ENCODE data around the gene CPA2. TPM values are rescaled to one million over a fixed set of nuclear protein-coding genes. Genes with fewer than 3 reads are reported as not detected.

The CPA2 gene
- polyA plus RNA-seq, 4 donors: 12.9 to 25.4 (median 15.1) TPM

DNA sequence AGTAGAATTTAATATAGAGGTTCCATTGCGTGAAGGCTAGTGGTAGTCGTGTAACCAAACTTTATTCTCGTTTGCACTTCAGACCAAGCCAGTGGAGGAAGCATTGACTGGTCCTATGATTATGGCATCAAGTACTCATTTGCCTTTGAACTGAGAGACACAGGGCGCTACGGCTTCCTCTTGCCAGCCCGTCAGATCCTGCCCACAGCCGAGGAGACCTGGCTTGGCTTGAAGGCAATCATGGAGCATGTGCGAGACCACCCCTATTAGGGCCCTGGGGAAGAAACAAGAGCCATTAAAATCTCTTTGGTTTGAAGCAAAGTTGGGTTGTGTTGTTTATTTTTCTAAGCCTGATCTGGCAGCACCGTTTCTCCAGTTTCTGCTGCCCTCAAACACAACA is 22.8 kb downstream of the CPA2 start:
- DNase-seq: no peak
- H3K4me1 ChIP-seq (ENCODE audit: control insufficient read depth in 3 of 3, insufficient read depth in 2 of 3, low read depth in 1 of 3, low read length in 2 of 3): no peaks in the 10 kb centered on the region
- peaks cover 0 to 3% of the 10 kb centered on the region in 2 donors for H3K9me3 ChIP-seq (ENCODE audit: control insufficient read depth in 2 of 2, insufficient read depth in 1 of 2, low read depth in 1 of 2, low read length in 1 of 2)
- peaks cover 0 to 2% (median 0%) of the 10 kb centered on the region in 3 donors for H3K36me3 ChIP-seq (ENCODE audit: control insufficient read depth in 3 of 3, insufficient read depth in 2 of 3, low read depth in 1 of 3, low read length in 3 of 3)
- H3K27me3 ChIP-seq (ENCODE audit: control insufficient read depth in 3 of 3, insufficient read depth in 3 of 3, low read length in 3 of 3): no peaks in the 10 kb centered on the region
- WGBS, 3 donors: 93 to 94% (median 93%) methylated on average over 9 of the region's 9 CpGs
- H3K27ac ChIP-seq (ENCODE audit: low read depth in 1 of 3, low read length in 2 of 3): no peak overlapping the region
- H3K4me3 ChIP-seq (ENCODE audit: low read depth in 1 of 3, low read length in 3 of 3): no peak overlapping the region
- FAIRE-seq: no peak

GRCh38 chr7:130290745-130291144 is 24.1 kb downstream of the CPA2 start:
- Histone ChIP-seq H3K9me3 (ENCODE audit: control insufficient read depth in 2 of 2, insufficient read depth in 1 of 2, low read depth in 1 of 2, low read length in 1 of 2) (peaks cover 0 to 3% of the 10 kb centered on the region in 2 donors), H3K4me1 (ENCODE audit: control insufficient read depth in 3 of 3, insufficient read depth in 2 of 3, low read depth in 1 of 3, low read length in 2 of 3) (no peaks in the 10 kb centered on the region), H3K4me3 (ENCODE audit: low read depth in 1 of 3, low read length in 3 of 3) (no peak overlapping the region), H3K27ac (ENCODE audit: low read depth in 1 of 3, low read length in 2 of 3) (no peak overlapping the region), H3K27me3 (ENCODE audit: control insufficient read depth in 3 of 3, insufficient read depth in 3 of 3, low read length in 3 of 3) (no peaks in the 10 kb centered on the region), H3K36me3 (ENCODE audit: control insufficient read depth in 3 of 3, insufficient read depth in 2 of 3, low read depth in 1 of 3, low read length in 3 of 3) (no peaks in the 10 kb centered on the region)
- no peak for FAIRE-seq
- 76 to 95% (median 88%) methylated on average over 6 of the region's 6 CpGs for WGBS, 3 donors
- no peak for DNase-seq

- Histone ChIP-seq H3K4me3 (ENCODE audit: low read depth in 1 of 3, low read length in 3 of 3) (no peak within 1 kb of the TSS), H3K9me3 (ENCODE audit: control insufficient read depth in 2 of 2, insufficient read depth in 1 of 2, low read depth in 1 of 2, low read length in 1 of 2) (peaks cover 0 to 3% of the 10 kb centered on the region in 2 donors), H3K27ac (ENCODE audit: low read depth in 1 of 3, low read length in 2 of 3) (no peak within 1 kb of the TSS), H3K36me3 (ENCODE audit: control insufficient read depth in 3 of 3, insufficient read depth in 2 of 3, low read depth in 1 of 3, low read length in 3 of 3) (no peaks in the 10 kb centered on the region), H3K4me1 (ENCODE audit: control insufficient read depth in 3 of 3, insufficient read depth in 2 of 3, low read depth in 1 of 3, low read length in 2 of 3) (no peaks in the 10 kb centered on the region), H3K27me3 (ENCODE audit: control insufficient read depth in 3 of 3, insufficient read depth in 3 of 3, low read length in 3 of 3) (no peaks in the 10 kb centered on the region)
- WGBS, 3 donors: 50 to 74% (median 55%) methylated on average over 1 of the region's 1 CpG
- DNase-seq: no peak
- no peak for FAIRE-seq
Observed at GRCh38 chr7:130292682-130293257, 26.1 kb downstream of the CPA2 start, which contains the start of gene CPA4. CPA4 (plus strand) TSS chr7:130293161; CDS start chr7:130293181, 20 bp downstream.

DNA sequence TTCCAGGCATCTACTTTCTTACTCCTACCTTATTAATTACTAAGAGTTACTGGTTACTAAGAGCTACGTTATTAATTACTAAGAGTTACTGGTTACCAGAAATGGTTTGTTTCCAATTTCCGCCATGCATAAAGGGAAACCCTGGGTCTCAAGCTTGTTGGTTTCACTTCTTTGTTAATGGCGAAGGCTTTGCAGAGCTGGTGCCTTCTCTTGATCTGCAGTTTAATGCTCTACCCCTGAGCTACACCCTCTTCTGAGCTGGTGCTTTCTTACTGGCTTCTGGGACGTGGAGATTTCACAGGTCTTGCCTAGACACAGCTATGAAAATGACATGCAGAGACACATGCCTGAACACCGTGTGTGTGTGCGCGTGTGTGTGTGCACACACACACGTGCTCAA is 26.9 kb downstream of the CPA2 start:
- H3K27ac ChIP-seq (ENCODE audit: low read depth in 1 of 3, low read length in 2 of 3): no peak overlapping the region
- H3K9me3 ChIP-seq (ENCODE audit: control insufficient read depth in 2 of 2, insufficient read depth in 1 of 2, low read depth in 1 of 2, low read length in 1 of 2): peaks cover 0 to 3% of the 10 kb centered on the region in 2 donors
- DNase-seq (no peak), FAIRE-seq (no peak)
- 80 to 87% (median 86%) methylated on average over 8 of the region's 8 CpGs for WGBS, 3 donors
- H3K27me3 ChIP-seq (ENCODE audit: control insufficient read depth in 3 of 3, insufficient read depth in 3 of 3, low read length in 3 of 3): no peaks in the 10 kb centered on the region
- no peaks in the 10 kb centered on the region for H3K36me3 ChIP-seq (ENCODE audit: control insufficient read depth in 3 of 3, insufficient read depth in 2 of 3, low read depth in 1 of 3, low read length in 3 of 3)
- no peak overlapping the region for H3K4me3 ChIP-seq (ENCODE audit: low read depth in 1 of 3, low read length in 3 of 3)
- no peaks in the 10 kb centered on the region for H3K4me1 ChIP-seq (ENCODE audit: control insufficient read depth in 3 of 3, insufficient read depth in 2 of 3, low read depth in 1 of 3, low read length in 2 of 3)

DNA sequence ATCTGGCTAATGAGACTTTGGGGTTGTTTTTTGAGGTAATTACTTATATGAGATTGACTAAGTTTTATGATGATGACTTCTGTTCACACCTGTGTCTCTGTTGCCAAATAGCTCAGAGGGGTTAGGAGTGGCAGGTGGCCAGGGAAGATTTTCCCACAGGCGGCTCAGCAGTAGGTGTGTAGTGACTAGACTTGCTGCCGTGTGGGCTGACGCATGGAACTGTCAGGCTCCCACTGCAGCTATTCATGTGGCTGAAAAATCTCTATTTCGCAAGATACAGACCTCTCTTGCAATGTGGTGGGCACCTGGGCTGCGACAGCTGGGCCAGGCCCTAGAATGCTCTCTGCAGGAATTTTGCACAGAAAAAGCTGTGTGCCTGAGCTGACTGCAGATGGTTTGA is 27.7 kb downstream of the CPA2 start:
- DNase-seq (no peak), FAIRE-seq (no peak)
- H3K9me3 ChIP-seq (ENCODE audit: control insufficient read depth in 2 of 2, insufficient read depth in 1 of 2, low read depth in 1 of 2, low read length in 1 of 2): peaks cover 0 to 3% of the 10 kb centered on the region in 2 donors
- no peak overlapping the region for H3K4me3 ChIP-seq (ENCODE audit: low read depth in 1 of 3, low read length in 3 of 3)
- 79 to 88% (median 81%) methylated on average over 5 of the region's 5 CpGs for WGBS, 3 donors
- no peaks in the 10 kb centered on the region for H3K4me1 ChIP-seq (ENCODE audit: control insufficient read depth in 3 of 3, insufficient read depth in 2 of 3, low read depth in 1 of 3, low read length in 2 of 3)
- no peak overlapping the region for H3K27ac ChIP-seq (ENCODE audit: low read depth in 1 of 3, low read length in 2 of 3)
- no peaks in the 10 kb centered on the region for H3K36me3 ChIP-seq (ENCODE audit: control insufficient read depth in 3 of 3, insufficient read depth in 2 of 3, low read depth in 1 of 3, low read length in 3 of 3)
- no peaks in the 10 kb centered on the region for H3K27me3 ChIP-seq (ENCODE audit: control insufficient read depth in 3 of 3, insufficient read depth in 3 of 3, low read length in 3 of 3)

DNA sequence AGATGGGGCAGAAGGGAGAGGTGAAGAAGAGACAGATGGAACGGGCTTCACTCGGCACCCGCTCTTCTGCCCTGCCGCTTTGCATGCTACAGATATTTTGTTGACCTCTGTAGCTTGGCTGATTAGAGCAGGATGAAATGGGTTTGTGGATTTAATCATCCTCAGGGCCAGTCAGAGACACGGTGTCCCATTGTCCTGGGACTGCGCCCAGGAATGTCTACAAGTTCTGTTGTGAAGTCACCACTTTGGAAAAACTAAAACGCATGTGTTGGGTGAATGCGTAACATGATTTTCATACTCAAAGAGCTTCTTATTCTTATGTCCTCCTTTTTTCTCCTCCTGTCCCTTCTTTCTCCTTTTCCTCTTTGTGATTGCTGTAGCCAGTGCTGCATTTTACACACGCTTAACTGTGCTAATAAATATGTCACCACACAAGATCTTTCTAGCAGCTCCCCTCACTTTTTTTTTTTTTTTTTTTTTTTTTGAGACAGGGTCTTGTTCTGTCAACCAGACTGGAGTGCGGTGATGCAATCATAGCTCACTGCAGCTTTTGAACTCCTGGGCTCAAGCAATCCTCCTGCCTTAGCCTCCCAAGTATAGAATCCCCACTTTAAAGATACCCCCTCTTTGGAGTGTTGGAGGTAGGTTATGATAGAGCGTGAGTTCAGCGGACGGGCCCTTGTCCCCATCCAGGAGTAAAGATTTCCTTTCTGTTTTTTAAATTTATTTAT is 29.7 kb downstream of the CPA2 start:
- Histone ChIP-seq H3K4me3 (ENCODE audit: low read depth in 1 of 3, low read length in 3 of 3) (no peak overlapping the region), H3K4me1 (ENCODE audit: control insufficient read depth in 3 of 3, insufficient read depth in 2 of 3, low read depth in 1 of 3, low read length in 2 of 3) (no peaks in the 10 kb centered on the region), H3K27me3 (ENCODE audit: control insufficient read depth in 3 of 3, insufficient read depth in 3 of 3, low read length in 3 of 3) (no peaks in the 10 kb centered on the region), H3K36me3 (ENCODE audit: control insufficient read depth in 3 of 3, insufficient read depth in 2 of 3, low read depth in 1 of 3, low read length in 3 of 3) (no peaks in the 10 kb centered on the region), H3K9me3 (ENCODE audit: control insufficient read depth in 2 of 2, insufficient read depth in 1 of 2, low read depth in 1 of 2, low read length in 1 of 2) (peaks cover 0 to 3% of the 10 kb centered on the region in 2 donors), H3K27ac (ENCODE audit: low read depth in 1 of 3, low read length in 2 of 3) (no peak overlapping the region)
- no peak for DNase-seq
- no peak for FAIRE-seq
- 93 to 97% (median 96%) methylated on average over 13 of the region's 13 CpGs for WGBS, 3 donors

GRCh38 chr7:130297628-130298543 is 31.2 kb downstream of the CPA2 start:
- DNase-seq (no peak), FAIRE-seq (no peak)
- H3K27me3 ChIP-seq (ENCODE audit: control insufficient read depth in 3 of 3, insufficient read depth in 3 of 3, low read length in 3 of 3): no peaks in the 10 kb centered on the region
- H3K9me3 ChIP-seq (ENCODE audit: control insufficient read depth in 2 of 2, insufficient read depth in 1 of 2, low read depth in 1 of 2, low read length in 1 of 2): peaks cover 0 to 3% of the 10 kb centered on the region in 2 donors
- H3K4me1 ChIP-seq (ENCODE audit: control insufficient read depth in 3 of 3, insufficient read depth in 2 of 3, low read depth in 1 of 3, low read length in 2 of 3): no peaks in the 10 kb centered on the region
- WGBS, 3 donors: 89 to 95% (median 90%) methylated on average over 20 of the region's 20 CpGs
- peak overlapping the region in 1 of 3 donors; percentile 34 for H3K27ac ChIP-seq (ENCODE audit: low read depth in 1 of 3, low read length in 2 of 3)
- no peak overlapping the region for H3K4me3 ChIP-seq (ENCODE audit: low read depth in 1 of 3, low read length in 3 of 3)
- no peaks in the 10 kb centered on the region for H3K36me3 ChIP-seq (ENCODE audit: control insufficient read depth in 3 of 3, insufficient read depth in 2 of 3, low read depth in 1 of 3, low read length in 3 of 3)

DNA sequence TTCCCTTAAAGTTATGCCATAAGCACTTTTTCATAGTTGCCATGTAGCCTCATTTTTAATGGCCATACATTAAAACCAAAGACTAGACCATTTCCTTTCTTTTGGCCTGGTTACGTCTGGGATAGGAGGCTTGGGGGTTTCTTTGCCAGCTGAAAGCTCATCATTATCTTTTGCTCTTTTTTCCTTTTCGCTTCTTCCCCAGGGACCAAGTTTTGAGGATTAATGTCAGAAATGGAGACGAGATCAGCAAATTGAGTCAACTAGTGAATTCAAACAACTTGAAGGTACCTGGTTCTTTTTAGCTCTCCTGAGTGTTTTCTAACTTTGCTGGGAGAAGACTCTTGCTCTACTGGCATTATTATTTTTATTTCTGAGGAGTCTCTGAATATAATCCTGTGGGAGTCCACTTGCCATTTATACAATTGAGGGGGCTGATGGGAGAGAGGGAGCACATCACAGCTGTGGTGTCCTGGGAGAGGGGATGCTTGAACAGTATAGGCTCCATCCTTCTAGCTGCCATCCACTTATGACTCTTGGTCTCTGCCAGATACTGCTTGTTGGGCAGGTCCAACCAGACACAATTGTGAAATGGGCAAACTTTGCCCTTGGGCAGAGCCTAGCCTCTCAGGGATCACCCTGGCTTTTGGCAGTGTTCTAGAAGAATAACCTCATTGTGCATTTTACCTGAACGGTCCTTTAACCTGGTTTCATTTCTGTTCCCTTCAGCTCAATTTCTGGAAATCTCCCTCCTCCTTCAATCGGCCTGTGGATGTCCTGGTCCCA is 32.1 kb downstream of the CPA2 start:
- Histone ChIP-seq H3K36me3 (ENCODE audit: control insufficient read depth in 3 of 3, insufficient read depth in 2 of 3, low read depth in 1 of 3, low read length in 3 of 3) (no peaks in the 10 kb centered on the region), H3K27ac (ENCODE audit: low read depth in 1 of 3, low read length in 2 of 3) (peak overlapping the region in 1 of 3 donors; percentile 20), H3K4me1 (ENCODE audit: control insufficient read depth in 3 of 3, insufficient read depth in 2 of 3, low read depth in 1 of 3, low read length in 2 of 3) (no peaks in the 10 kb centered on the region), H3K27me3 (ENCODE audit: control insufficient read depth in 3 of 3, insufficient read depth in 3 of 3, low read length in 3 of 3) (no peaks in the 10 kb centered on the region), H3K9me3 (ENCODE audit: control insufficient read depth in 2 of 2, insufficient read depth in 1 of 2, low read depth in 1 of 2, low read length in 1 of 2) (peaks cover 0 to 3% of the 10 kb centered on the region in 2 donors), H3K4me3 (ENCODE audit: low read depth in 1 of 3, low read length in 3 of 3) (no peak overlapping the region)
- DNase-seq: peak; percentile 9 to 72
- FAIRE-seq: no peak
- 61 to 72% (median 64%) methylated on average over 5 of the region's 5 CpGs for WGBS, 3 donors
